Breast epithelium (tissue), 4 donors: ENCODE results near the gene CLCN7. TPM values are rescaled to one million over a fixed set of nuclear protein-coding genes. Genes with fewer than 3 reads are reported as not detected.

ENCODE experiments used
- DNase-seq, 2 donors: peaks; one replicate each; pipeline ENCODE4 v3.0.0-alpha.2; 2019; ENCODE audit warnings: low spot score in 2 of 2
- H3K27ac ChIP-seq, 2 donors: fragments of 200-600 bp; sonication (generic) in 1 of 2; one replicate each; pipeline ENCODE4 v1.5.1; 2016 to 2019; ENCODE audit warnings: mild to moderate bottlenecking in 1 of 2
- H3K27me3 ChIP-seq, 2 donors: fragments of 200-600 bp; sonication (generic) in 1 of 2; one replicate each; pipeline versions ENCODE4 v1.5.1 to v1.6.0; 2017 to 2019; ENCODE audit warnings: control low read depth in 1 of 2, mild to moderate bottlenecking in 1 of 2
- H3K36me3 ChIP-seq: fragments of 200-600 bp; one replicate; pipeline ENCODE4 v1.5.1; 2019
- H3K4me1 ChIP-seq, 2 donors: fragments of 200-600 bp; sonication (generic); one replicate each; pipeline ENCODE4 v1.5.1; 2016 to 2019; ENCODE audit warnings: control low read depth in 1 of 2
- H3K4me3 ChIP-seq, 3 donors: fragments of 200-600 bp; sonication (generic); 1 replicate in 2 of 3; 2 replicates in 1 of 3; pipeline ENCODE4 v1.5.1; 2016 to 2019; ENCODE audit warnings: mild to moderate bottlenecking in 3 of 3, moderate library complexity in 2 of 3
- H3K9me3 ChIP-seq, 2 donors: fragments of 200-600 bp; sonication (generic) in 1 of 2; one replicate each; pipeline ENCODE4 v1.5.1; 2016 to 2019; ENCODE audit warnings: control low read depth in 1 of 2
- POLR2A ChIP-seq: fragments of 450-650 bp; IDR thresholded peaks from one replicate; pipeline ENCODE4 v1.6.1; 2016; ENCODE audit warnings: antibody characterized with exemption, mild to moderate bottlenecking, moderate library complexity
- POLR2AphosphoS5 ChIP-seq, 3 donors: sonication (generic); formaldehyde crosslinking; IDR thresholded peaks; one replicate each; pipeline ENCODE4 v1.6.1; 2017; ENCODE audit warnings: antibody characterized with exemption in 3 of 3
- intact Hi-C: fragments of 100-400 bp; cut with DNase I; formaldehyde crosslinking; loops from one replicate; pipeline ENCODE4 v1.15.1; 2023; ENCODE audit warnings: low total_unique reads
- total RNA-seq, 3 donors: library from RNA; depleted of rRNA; stranded (reverse); fragments of >200 nt; gene quantifications; one replicate each; pipeline ENCODE4 v1.1.0, GENCODE V29; 2016
- TF ChIP-seq, protein P1 (sequence below), 3 donors: fragments of 450-650 bp; IDR thresholded peaks; one replicate each; pipeline ENCODE4 v1.5.1; 2016 to 2017; ENCODE audit warnings: antibody characterized with exemption in 3 of 3, mild to moderate bottlenecking in 3 of 3, moderate library complexity in 3 of 3

Gene CLCN7
- total RNA-seq, 3 donors from 2014 or later = 52.2 to 72.3 (median 71.4) TPM

GRCh38 chr16:1426734-1427471 is 47.9 kb downstream of the CLCN7 start:
- H3K4me3 ChIP-seq = peak overlapping the region in 2 of 3 donors; percentile 55 to 68
- no peaks in the 10 kb centered on the region for H3K36me3 ChIP-seq
- peak overlapping the region in 1 of 2 donors; percentile 55 for H3K27ac ChIP-seq
- intact Hi-C loops = no loop called here
- no peaks in the 10 kb centered on the region for H3K27me3 ChIP-seq
- no peaks in the 10 kb centered on the region for H3K9me3 ChIP-seq
- H3K4me1 ChIP-seq = no peaks in the 10 kb centered on the region
- no peak for TF ChIP-seq POLR2A
- TF ChIP-seq, protein P1, sequence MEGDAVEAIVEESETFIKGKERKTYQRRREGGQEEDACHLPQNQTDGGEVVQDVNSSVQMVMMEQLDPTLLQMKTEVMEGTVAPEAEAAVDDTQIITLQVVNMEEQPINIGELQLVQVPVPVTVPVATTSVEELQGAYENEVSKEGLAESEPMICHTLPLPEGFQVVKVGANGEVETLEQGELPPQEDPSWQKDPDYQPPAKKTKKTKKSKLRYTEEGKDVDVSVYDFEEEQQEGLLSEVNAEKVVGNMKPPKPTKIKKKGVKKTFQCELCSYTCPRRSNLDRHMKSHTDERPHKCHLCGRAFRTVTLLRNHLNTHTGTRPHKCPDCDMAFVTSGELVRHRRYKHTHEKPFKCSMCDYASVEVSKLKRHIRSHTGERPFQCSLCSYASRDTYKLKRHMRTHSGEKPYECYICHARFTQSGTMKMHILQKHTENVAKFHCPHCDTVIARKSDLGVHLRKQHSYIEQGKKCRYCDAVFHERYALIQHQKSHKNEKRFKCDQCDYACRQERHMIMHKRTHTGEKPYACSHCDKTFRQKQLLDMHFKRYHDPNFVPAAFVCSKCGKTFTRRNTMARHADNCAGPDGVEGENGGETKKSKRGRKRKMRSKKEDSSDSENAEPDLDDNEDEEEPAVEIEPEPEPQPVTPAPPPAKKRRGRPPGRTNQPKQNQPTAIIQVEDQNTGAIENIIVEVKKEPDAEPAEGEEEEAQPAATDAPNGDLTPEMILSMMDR (IDR thresholded peaks at IDR 0.05) = no peak
- no peak for TF ChIP-seq POLR2AphosphoS5 (IDR thresholded peaks at IDR 0.05)
- no peak for DNase-seq

- Histone ChIP-seq H3K36me3 (no peaks in the 10 kb centered on the region), H3K27me3 (no peaks in the 10 kb centered on the region), H3K9me3 (no peaks in the 10 kb centered on the region), H3K4me1 (no peaks in the 10 kb centered on the region), H3K27ac (no peak overlapping the region), H3K4me3 (no peak overlapping the region)
- intact Hi-C loops = no loop called here
- DNase-seq = no peak
- TF ChIP-seq, protein P1 (IDR thresholded peaks at IDR 0.05) = no peak
- TF ChIP-seq POLR2AphosphoS5 (IDR thresholded peaks at IDR 0.05) (no peak), POLR2A (no peak)
Observed at GRCh38 chr16:1425616-1426370, 49.0 kb downstream of the CLCN7 start.

DNA sequence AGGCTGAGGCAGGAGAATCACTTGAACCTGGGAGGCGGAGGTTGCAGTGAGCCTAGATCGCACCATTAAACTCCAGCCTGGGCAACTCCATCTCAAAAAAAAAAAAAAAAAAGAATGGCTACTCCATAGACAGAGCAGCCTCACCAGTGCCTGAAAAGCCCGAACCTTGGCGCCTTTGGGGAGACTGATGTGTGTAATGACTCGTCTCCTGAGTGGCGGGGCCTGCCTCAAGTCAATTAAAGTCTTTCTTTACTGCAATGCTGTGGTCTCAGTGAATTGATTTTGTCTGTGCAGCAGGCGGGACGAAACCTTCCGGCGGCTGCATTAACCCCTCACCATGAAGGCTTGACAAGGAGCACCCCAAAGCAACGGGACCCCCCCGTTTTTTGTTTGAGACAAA is 50.8 kb downstream of the CLCN7 start:
- Histone ChIP-seq H3K27ac (no peak overlapping the region), H3K36me3 (no peaks in the 10 kb centered on the region), H3K27me3 (no peaks in the 10 kb centered on the region), H3K4me1 (peaks cover 4 to 6% of the 10 kb centered on the region in 2 donors), H3K4me3 (no peak overlapping the region), H3K9me3 (no peaks in the 10 kb centered on the region)
- TF ChIP-seq POLR2AphosphoS5 (IDR thresholded peaks at IDR 0.05) (no peak), POLR2A (no peak)
- TF ChIP-seq, protein P1 (IDR thresholded peaks at IDR 0.05) = no peak
- DNase-seq = no peak
- intact Hi-C loops = no loop called here

DNA sequence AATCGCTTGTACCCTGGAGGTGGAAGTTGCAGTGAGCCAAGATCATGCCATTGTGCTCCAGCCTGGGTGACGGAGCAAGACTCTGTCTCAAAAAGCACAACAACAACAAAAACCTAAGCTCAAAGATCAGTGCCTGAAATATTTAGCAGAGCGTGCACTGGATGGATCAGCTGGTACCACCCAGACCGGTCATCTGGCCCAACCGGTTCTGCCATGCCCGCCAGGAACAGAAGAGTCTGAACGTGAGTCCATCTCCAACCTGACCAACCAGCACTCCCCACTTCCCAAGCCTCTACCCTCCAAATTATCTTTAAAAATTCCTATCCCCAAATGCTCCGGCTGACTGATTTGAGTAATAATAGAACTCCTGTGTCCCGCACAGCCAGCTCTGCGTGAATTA is 52.8 kb downstream of the CLCN7 start:
- Histone ChIP-seq H3K4me1 (peaks cover 4 to 6% of the 10 kb centered on the region in 2 donors), H3K9me3 (no peaks in the 10 kb centered on the region), H3K27ac (peak overlapping the region; percentile 93 to 97), H3K36me3 (no peaks in the 10 kb centered on the region), H3K4me3 (no peak overlapping the region), H3K27me3 (no peaks in the 10 kb centered on the region)
- TF ChIP-seq POLR2AphosphoS5 (IDR thresholded peaks at IDR 0.05) = no peak
- no peak for TF ChIP-seq POLR2A
- TF ChIP-seq, protein P1 (IDR thresholded peaks at IDR 0.05) = no peak
- no peak for DNase-seq
- intact Hi-C loops = no loop called here

DNA sequence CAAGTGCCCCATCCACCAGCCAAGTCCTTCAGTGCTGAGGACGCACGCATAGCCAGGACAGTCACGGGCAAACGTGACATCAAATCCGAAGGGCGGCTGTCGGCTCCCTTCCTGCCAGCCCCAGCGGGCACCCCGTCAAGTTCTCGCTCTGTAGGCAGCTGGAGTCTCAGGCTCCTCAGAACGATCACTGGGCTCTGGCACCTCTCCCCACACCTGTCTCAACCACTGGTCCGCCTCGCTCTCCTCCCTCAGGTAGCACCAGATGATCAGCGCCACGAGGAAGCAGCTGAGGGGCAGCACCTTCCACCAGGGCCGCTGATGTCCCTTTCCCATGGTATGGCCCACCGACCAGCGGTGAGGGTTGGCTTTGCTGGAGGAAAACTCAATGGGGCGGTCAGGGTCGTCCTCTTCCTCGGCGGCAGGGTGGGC is 54.7 kb downstream of the CLCN7 start:
- intact Hi-C loops = no loop called here
- Histone ChIP-seq H3K36me3 (no peaks in the 10 kb centered on the region), H3K4me1 (peaks cover 4 to 6% of the 10 kb centered on the region in 2 donors), H3K27me3 (no peaks in the 10 kb centered on the region), H3K9me3 (no peaks in the 10 kb centered on the region), H3K27ac (peak overlapping the region; percentile 93 to 97), H3K4me3 (peak overlapping the region; percentile 85 to 93 (median 91))
- no peak for DNase-seq
- TF ChIP-seq, protein P1 (IDR thresholded peaks at IDR 0.05) = no peak
- TF ChIP-seq POLR2AphosphoS5 (IDR thresholded peaks at IDR 0.05) (no peak), POLR2A (no peak)
